GM18951 (cell line): Measurements from ENCODE around the gene LYRM2.

Source experiments
- POLR2A ChIP-seq: IDR thresholded peaks from 4 replicates; pipeline ENCODE4 v1.6.1; 2011; ENCODE audit warnings: mild to moderate bottlenecking; ENCODE audit not compliant: insufficient read length, insufficient read depth; ENCODE audit errors: extremely low read depth
- in situ Hi-C: fragments of 300-500 bp; cut with MboI; formaldehyde crosslinking; loops from one replicate; pipeline ENCODE4 v1.12.0; 2022; ENCODE audit warnings: low sequenced_read_pairs, mixed read lengths, inconsistent platforms; ENCODE audit not compliant: unreplicated experiment

LYRM2 gene

GRCh38 chr6:89574910-89575561, 63.5 kb downstream of the LYRM2 start:
- in situ Hi-C loops = no loop called here
- TF ChIP-seq POLR2A = no peak

DNA sequence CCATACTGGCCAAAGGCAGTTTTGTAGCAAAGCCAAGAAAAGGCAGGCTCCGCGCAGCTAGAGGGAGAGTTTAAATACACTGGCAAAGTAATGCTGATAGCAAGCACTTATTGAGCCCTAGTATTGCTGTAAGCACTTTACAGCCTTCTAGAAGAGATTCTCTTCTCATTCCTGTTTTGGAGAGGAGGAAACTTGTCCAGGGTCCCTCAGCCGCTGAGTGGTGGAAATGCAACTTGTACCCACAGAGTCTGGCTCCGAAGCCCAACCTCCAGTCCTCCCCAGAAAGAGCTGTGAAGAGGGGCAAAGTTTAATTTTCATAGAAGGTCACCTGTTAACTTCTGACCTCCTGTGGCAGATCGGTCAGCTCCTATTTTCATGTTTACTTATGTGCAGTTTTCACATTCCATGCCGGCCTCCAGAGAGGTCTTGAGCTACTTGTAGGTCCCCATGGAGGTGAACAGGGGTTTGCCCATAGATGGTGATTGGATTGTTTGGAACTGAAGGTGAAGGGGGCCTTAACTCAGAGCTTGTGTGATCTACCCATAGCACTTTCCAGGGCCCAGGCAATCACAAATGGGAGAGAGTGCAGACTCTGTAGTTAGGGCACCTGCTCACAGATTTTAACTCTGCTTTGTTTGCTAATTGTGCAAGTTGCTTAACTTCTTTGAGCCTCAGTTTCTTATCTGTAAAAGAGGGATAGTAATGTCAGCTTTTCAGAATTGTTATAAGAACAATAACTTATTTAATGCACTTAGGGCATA, 70.7 kb downstream of the LYRM2 start:
- in situ Hi-C loops = no loop called here
- TF ChIP-seq POLR2A = no peak

DNA sequence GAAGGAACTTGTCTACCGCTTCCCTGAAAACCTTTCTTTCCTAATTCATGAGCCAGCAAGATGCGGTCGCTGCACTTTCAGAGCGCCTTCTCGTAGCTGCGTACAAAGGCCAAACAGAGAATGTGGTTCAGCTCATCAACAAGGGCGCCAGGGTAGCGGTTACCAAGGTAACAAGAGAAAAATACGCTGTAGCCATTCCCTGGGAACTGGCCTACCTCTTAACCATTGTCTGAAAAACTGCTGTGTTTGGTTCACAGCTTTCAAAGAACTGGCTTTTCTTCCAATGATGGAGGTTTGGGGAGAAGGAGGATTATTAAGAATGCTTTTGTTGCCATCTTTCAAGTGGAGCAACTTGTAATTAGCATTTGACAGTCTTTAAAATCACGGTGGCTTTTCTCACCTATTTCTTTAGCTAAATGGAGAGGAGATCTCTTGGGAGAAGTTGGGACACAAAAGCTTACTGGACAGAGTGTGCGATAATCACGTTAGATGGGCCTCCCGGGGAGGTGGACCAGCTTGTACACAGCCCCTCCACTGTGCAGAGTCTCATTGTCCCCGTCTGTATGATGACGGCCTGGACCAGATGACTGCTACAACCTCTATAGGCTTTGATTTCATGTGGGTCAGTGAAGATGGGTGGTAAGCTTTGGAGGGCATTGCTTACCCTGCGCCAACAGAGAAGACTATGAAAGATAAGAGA, 71.5 kb downstream of the LYRM2 start:
- in situ Hi-C loops = no loop called here
- no peak for TF ChIP-seq POLR2A

GRCh38 chr6:89566008-89566800, 72.3 kb downstream of the LYRM2 start:
- in situ Hi-C loops = no loop called here
- no peak for TF ChIP-seq POLR2A

- in situ Hi-C loops = no loop called here
- no peak for TF ChIP-seq POLR2A
Observed at GRCh38 chr6:89564752-89565427, 73.7 kb downstream of the LYRM2 start.

DNA sequence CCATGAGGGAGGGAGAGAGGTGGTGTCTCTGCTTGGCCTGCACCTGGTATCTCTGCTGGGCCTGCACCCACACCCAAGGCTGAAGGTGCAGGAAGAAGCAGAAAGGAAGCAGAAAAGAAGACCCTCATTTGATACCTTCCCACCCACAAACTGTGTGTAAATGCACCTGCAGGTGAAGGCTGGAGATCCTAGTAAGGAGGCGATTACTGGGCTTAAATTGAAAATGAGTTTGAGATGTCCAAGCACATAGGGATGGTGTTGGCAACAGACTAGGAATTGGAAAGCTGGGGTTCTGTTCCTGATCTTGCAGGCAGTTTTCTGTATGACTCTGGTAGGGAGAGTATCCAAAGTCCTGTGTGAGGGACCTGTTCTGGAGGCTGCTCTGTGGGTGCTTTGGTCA, 74.7 kb downstream of the LYRM2 start:
- in situ Hi-C loops = no loop called here
- TF ChIP-seq POLR2A = no peak

GRCh38 chr6:89562093-89562973, 76.2 kb downstream of the LYRM2 start:
- in situ Hi-C loops = no loop called here
- TF ChIP-seq POLR2A = no peak

DNA sequence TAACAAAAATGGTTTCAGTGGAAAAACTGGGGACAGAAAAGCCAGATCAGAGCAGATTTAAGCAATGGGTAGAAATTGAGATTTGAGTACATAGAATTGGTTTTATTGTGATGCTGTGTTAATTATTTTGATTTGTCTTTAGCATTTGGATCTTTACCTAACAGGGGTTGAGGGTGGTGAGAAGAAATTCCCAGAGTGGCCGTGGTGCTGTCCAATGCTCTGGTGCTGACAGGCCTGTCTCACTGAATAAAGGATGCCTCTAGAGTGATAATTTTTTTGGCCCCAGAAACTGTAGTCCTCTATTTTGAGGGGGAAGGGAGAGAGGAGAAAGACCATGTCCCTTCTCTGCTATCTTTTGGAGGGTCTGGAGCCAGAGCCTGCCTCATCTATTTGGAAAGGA, 79.1 kb downstream of the LYRM2 start:
- TF ChIP-seq POLR2A = no peak
- in situ Hi-C loops = no loop called here

DNA sequence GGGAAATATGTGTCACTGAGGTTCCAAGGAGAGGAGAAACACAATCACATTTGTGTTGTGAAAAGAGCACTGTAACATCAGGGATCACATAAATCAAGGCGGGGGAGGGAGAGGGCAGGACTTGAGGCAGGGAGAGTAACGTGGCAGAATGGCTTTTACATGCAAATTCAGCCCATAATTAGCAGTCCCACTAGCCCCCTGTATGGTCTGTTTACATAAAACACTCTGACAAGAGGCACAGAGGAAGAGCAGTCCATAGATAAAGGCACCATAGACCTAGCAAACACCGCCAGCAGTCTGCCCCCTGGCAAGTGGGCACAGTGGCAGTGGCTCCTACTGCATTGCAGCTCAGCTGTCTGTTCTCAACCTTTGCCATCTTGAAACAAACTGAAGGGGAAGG, 82.7 kb downstream of the LYRM2 start:
- in situ Hi-C loops = no loop called here
- no peak for TF ChIP-seq POLR2A

- TF ChIP-seq POLR2A = no peak
- in situ Hi-C loops = no loop called here
Observed at GRCh38 chr6:89555031-89555430, 83.5 kb downstream of the LYRM2 start.

GRCh38 chr6:89554106-89554505, 84.4 kb downstream of the LYRM2 start:
- in situ Hi-C loops = no loop called here
- TF ChIP-seq POLR2A = no peak

- in situ Hi-C loops = no loop called here
- TF ChIP-seq POLR2A = no peak
Observed at GRCh38 chr6:89553431-89553830, 85.1 kb downstream of the LYRM2 start.
